GM18867 (cell line): ENCODE measurements around the gene PLCE1.
"Not testable (repeated sequence)": the region's sequence is repeated elsewhere in the genome, so short reads cannot be mapped to it uniquely, and the experiment has no call there.

ENCODE experiments used
- ATAC-seq: cut with Tn5 transposase; IDR thresholded peaks from one replicate; pipeline ENCODE4 v1.9.1; 2021; ENCODE audit warnings: mild to moderate bottlenecking, moderate library complexity; ENCODE audit not compliant: unreplicated experiment

PLCE1 gene

DNA sequence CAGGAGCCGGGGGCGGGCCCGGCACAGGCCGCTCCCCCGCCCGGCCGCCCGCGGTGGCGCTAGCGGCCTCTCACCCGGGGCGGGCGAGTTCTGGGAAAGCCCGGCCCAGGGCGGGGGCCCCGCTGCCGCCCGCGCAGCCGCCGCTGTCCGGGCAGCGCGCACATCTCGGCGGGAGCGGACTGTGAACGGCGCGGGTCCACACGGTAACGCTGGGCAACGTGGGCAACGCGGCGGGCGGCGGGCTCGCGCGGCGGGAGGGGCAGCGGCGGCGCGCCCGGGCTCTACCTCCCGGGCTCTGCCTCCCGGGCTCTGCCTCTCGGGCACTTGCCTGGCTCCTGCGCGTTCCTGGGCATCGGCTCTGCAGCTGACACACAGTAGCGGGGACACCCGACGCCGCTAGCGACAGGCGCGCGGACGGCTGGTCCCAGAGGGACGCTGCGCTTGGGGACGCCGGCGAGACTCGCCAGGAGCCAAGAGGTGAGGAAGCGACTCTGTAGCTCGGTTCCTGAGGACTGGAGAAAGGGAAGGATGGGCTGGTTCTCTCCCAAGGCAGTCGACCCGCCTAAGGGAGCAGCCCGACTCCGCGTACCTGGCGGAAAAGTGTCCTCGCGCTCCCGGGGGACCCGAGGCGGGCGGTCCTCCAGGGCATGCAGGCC lies at the start of gene PLCE1:
TSS of gene PLCE1 (plus strand) at position 150 of the 656 bp plus-strand sequence. CDS start 37,116 bp downstream, outside the sequence.
- ATAC-seq = peak; percentile 86

DNA sequence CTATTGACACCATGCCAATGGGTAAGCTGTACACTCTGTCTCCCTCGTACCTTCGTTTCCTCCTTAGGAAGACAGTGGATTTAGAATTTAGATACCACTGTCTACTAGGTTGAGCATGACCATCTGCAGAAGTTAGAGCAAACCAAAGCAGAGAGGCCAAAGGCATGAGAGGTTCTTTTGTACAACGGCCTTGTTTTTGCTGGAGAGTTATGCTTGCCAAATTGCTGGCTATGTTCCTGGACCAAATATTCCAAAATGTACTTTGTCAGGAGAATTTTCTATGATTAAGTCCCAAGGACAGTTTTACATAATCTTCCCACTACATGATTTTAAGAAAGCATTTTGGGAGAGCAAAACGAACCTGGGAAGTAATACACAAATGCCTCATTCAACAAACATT lies 47.9 kb upstream of the PLCE1 start:
- no peak for ATAC-seq

DNA sequence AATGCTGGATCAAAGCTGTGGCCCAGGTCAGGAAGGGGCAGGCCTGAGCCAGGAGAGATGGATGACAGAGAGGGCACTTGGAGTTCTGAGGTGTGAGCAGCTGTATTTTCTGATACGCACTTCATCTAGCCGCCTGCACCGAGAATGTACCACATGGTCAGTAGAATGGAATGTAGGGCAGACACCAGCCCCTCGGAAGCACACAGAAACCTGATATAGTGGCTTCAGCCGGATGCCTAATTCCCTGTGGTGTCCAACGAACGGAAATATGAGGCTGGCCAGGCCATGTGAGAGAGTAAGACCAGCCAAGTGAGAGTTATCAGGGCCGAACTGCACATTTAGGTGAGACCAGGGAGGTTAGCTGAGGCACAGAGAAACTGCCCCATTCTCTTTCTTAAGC lies 46.7 kb upstream of the PLCE1 start:
- ATAC-seq = no peak

DNA sequence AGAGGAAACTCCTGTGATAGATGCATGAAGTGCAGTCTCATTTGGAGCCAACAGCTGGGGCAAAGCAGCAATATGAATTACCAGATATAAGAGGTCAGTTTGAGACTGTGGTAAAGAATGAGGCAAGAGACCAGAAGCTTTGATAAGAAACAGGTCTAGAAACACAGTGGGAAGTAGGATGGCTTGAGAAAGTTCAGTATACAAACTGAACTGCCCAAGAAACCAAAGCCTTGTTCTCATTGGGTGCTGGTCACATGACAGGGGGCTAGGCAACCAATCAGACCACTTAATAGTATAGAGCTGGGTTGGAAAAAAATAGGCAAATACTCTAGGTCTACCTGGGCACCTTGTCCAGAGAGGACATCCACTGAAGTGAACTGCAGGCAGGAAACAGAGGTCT lies 46.2 kb upstream of the PLCE1 start:
- ATAC-seq = no peak

DNA sequence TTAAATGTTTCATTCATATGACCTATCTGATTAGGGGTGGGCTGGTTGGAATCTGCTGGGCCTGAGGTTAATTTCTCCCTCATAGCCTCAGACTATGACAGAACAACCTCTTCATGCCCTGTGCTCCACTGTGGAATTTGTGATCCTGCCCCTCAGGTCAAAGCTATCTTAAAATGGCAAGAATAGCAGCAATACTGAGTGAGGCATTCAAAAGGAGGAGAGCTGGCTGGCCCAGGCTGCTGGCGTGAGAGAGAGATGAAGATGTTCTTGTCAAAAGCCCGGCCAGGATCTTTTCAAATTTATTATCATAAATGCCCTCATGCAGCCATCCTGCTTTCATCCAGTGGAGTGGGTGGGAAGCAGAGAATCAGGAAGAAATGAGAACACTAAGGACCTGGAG lies 41.8 kb upstream of the PLCE1 start:
- ATAC-seq = no peak

DNA sequence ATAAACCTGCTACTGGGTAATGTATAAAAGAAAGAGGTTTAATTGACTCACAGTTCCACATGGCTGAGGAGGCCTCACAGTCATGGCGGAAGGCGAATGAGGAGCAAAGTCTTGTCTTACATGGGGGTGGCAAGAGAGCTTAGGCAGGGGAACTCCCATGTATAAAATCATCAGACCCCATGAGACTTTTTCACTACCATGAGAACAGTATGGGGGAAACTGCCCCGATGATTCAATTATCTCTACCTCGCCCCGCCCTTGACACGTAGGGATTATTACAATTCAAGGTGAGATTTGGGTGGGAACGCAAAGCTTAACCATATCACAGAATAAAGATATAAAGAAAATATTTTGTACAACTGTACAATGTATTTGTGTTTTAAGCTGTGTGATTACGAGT lies 39.4 kb upstream of the PLCE1 start:
- ATAC-seq = no peak

DNA sequence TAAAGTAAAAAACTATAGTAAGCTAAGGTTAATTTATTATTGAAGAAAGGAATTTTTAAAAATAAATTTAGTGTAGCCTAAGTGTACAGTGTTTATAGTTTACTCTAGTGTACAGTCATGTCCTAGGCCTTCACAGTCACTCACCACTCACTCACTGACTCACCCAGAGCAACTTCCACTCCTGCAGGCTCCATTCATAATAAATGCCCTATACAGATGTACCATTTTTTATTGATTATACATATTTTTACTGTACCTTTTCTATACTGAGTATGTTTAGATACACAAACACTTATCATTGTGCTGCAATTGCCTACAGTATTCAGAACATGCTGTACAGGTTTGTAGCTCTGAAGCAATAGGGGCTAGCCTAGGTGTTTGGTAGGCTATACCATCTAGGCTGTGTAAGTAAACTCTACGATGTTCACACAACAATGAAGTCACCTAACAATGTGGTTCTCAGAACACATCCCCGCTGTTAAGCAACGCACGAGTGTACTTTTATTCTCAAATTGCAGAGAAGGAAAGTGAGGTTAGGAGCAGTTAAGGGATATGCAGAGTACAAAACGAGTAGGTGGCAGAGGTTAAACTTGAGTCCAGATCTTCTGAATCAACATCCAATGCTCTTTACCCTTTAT lies 38.9 kb upstream of the PLCE1 start:
- ATAC-seq = no peak

DNA sequence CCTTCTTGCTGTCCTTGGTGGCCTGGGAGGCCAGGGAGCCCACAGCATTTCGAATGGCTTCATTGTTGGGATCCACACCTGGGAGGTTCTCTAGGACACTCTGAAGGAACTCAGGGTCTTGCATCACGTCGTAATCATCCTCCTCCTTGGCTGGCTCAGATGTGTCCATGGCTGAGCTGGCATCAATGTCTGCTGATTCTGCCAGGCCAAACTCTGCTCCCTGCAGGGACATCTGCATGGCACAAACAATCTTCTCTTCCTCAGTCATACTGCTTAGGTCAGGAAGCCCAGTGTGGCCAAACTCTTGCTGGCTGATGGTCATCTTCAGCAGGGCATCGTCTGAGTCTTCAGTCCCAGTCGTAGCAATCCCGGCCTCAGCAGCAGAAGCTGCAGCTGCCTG lies 34.9 kb upstream of the PLCE1 start:
- no peak for ATAC-seq

DNA sequence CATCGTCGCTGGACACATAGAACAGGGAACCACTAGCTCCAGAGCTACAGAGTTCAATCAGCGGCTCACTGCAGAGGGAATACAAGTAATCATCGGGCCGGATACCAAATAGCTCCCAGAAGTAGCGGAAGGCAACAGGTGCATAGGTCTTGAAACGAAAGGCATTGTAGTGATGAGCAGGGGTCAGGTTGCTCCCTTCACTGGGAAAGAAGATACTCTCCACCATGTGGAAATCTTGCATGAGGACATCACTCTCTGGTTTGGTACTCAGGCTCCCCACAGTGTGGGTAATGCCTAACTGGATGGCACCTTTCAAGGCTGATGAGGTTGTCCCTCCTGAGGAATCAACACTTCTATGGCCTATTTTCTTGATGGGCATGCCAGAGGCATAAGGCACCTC lies 32.7 kb upstream of the PLCE1 start:
- not testable (repeated sequence) for ATAC-seq

DNA sequence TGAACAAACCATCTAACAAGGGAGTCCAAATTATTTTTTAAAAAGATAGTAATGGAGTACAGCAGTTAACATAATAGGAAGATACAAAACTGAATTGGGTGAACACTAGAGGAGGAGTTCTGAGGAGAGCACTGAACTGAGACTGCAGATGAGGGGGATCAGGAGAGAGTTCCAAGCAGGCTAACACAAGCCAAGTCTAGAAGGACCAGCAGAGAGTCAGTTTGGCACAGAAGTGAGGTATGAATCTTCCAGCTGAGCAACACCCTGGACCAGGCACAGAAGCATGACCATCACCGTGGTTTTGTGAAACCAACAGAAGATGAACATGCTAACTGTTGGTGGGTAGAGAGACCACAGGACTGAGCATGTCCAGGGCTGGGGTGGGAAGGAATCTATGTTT lies 30.8 kb upstream of the PLCE1 start:
- ATAC-seq = no peak

DNA sequence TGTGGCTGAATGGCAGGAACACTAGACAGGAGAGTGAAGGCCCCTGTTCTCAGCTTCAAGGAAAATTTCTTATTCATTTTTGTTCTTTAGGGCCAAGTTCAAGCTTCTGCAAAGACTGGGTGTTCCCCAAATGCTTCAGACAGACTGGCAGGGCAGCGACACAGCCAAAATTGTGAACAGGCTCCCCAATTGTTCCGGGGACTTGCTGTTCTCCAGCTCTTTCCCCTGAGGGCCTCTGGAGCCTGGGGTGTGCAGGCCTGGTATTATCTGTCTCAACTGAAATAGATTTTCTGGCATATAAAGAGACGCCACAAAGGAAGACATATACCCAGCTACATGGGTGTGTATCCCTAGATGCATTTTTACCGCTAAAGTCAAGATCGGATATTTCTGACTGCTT lies 30.3 kb upstream of the PLCE1 start:
- no peak for ATAC-seq

DNA sequence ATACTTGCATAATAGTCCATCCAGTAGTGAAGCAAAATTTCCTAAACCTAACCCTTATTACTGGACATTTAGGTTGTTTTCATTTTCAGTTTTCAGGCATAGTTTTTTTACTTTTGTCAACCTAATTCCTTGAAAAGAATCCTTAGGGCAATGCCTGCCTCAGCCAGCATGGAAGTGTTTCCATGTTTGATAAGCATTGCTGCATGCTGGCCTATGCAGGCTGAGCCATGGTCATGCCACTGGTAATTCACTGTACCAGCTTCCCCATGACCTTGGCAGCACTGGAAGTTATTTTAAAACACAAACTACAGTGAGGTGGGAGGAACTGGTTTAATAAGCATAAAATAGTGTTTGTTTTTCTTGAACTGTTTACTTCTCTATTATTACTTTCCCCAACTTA lies 27.8 kb upstream of the PLCE1 start:
- no peak for ATAC-seq

DNA sequence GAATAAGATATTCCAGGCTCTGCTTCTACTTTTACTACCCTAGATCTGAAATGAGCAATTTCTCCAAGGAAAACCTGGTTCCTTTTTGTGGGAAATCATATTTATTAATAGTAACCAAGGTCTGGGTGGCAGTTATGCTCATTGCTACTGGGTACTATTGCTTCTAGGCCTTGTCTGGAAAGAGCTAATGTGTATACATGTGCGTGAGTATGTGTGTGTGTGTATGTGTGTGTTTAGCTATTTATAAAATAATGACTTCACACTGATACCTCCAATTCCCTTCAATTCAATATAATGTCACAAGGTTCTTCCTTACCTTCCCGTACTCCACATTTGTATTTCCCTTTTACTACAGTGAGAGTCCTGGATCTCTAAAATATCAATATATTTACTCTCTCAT lies 26.0 kb upstream of the PLCE1 start:
- no peak for ATAC-seq

DNA sequence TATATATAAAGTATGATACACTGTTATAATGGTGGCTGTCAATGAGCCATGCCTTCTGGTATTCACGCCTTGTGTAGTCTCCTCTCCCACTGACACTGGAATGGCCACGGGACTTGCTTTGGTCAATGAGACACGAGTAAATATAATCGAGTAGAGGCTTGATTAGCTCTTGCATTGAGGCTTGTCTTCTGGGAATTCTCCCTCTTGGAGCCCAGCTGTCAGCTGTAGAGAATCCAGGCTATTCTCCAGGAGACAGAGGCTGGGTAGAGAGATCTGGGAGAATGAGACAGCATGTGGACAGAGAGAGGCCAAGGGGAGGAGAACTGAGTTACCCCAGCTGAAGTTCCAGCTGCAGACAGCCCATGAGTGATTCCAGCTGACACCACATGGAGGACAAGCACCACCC lies 25.2 kb upstream of the PLCE1 start:
- ATAC-seq = no peak

DNA sequence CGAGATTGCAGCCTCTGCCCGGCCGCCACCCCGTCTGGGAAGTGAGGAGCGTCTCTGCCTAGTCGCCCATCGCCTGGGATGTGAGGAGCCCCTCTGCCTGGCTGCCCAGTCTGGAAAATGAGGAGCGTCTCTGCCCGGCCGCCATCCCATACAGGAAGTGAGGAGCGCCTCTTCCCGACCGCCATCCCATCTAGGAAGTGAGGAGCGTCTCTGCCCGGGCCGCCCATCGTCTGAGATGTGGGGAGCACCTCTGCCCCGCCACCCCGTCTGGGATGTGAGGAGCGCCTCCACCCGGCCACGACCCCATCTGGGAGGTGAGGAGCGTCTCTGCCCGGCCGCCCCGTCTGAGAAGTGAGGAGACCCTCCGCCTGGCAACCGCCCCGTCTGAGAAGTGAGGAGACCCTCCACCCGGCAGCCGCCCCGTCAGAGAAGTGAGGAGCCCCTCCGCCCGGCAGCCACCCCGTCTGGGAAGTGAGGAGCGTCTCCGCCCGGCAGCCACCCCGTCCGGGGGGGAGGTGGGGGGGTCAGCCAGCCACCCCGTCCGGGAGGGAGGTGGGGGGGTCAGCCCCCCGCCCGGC lies 23.2 kb upstream of the PLCE1 start:
- ATAC-seq = not testable (repeated sequence)

DNA sequence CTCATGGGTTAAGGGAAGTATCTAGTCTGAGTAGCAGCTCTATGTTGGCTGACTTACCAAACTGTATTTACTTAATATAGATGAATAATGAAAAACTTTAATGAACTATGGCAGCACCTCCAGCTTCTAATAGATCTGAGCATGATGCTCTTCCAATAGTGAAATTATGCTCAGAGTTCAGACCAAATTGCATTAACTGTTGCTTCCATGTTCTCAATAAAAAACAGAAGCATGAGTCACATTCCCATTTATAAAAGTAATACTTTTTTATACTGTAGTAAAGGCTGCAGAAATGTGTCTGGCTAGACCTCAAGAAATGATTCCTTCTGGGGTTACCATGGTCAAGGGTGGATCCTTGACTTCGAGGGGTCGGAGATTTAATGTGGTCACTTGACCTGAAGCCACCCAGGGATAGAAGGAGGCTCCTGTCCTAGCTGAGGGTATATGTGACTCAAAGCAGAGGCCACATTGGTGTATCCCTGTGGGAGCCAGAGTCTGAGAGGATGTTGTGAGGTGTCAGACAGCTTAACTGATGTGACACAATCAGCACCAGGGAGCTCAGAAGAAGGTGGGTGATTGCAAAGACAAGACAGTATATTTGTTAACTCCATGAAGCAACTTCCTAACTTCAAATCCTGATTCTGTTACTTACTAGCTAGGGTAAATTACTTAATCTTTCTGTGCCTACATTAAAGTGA lies 19.8 kb upstream of the PLCE1 start:
- no peak for ATAC-seq

DNA sequence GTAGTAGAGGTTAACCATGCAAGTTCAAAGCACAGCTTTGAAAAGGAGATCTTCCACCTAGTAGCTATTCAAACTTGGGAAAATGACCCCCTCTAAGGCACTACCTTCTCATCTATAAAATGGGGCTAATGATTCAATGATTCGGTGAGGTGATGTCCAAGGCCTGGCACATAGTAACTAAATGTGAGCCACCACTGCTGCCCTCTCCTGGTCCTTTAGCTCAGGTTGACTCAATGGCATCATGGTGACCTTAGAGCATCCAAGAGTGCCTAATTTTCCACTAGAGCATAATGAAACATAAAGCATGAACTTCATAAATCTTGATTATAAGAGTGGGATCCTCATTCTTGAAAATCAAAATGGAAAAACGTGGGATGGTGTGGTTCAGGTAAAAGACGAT lies 16.3 kb upstream of the PLCE1 start:
- ATAC-seq = no peak

DNA sequence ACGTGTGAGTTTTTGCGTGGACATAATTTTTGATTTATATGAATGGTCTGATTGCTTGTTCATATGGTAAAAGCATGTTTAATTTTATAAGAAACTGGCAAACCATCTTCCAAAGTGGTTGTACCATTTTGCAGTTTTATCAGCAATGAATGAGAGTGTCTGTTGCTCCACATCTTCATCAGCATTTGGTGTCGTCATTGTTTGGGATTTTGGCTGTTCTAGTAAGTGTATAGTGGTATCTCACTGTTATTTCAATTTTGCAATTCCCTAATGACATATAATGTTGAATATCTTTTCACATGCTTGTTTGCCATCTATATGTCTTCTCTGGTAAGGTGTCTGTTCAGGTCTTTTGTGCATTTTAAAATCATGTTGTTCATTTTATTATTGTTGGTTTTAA lies 13.2 kb upstream of the PLCE1 start:
- no peak for ATAC-seq

DNA sequence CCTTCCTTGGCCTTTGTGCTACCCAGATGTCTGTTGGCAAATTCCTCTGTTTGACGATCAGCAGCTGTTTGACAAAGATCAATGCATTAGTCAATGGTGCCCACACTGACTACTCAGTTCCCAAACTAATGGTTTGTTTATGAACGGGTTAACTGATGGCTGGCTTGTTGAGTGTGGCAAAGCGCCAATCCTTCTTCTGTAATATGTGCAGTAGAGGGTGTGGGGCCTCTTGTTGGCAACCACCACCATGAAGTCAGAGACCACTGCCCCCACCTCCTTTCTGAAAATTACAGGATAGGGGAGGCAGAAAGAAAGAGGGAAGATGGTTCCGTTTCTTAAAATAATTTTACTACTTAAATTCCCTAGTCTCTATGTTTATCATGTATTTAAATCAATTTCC lies 2.6 kb upstream of the PLCE1 start:
- no peak for ATAC-seq

DNA sequence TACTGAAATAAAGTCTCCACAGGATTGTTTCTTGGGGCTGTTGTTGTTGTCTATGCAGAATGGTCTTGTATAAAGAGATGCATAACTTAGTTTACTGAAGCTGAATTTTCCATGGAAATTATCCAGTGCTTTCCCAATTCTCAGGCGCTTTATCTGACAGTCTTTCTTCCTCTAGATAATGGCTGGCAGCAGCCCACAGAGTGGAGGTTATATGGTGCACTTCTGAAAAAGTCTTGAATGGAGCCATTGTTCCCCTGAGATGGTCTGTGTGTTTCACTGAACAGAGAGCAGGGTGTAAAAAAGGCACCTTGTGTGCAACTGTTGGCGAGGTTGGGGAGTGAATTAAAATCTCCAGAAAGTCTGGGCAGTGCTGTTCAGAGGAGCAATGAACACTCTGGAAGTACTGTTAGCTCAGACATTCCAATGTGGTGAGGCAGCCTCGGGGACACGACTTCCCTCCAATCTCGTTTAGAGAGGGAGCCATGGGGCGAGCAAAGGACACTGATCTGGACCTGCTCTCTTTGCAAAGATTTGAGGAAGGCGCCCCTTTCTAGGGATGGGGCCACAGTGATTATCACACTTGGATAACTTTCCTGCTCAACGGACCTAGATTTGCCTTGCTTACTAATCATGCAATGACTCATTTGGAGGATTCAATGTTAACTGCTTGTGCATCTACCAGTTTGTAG lies 2.0 kb upstream of the PLCE1 start:
- ATAC-seq = no peak

DNA sequence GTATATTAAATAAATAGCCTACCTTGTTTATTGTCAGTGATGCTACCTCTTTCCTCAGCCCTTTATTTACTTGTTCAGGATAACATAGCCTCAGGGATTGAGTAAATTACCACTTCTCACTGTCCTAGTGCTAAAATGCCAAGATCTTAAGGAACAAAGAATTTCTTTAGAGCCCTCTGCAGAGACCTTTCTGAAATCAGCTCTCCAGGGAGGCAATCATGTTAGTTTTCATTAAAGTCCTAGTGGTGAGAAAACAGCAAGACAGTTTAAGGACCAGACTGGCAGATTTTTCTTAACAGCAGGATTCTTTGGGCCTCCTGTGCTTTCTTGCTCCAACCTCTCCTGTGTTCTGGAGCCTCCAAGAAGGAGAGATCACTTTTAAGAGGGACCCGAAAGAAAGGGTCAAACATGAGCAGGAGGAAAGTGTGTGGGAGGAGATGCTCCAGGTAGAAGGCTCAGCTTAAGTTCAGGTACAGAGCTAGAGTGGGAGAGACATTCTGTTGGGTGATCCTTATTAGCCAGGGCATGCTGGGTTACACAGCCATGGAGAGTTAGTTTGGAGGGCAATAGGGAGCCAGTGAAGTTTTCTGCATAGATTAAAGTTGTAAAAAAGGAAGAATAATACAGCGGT lies 1.2 kb upstream of the PLCE1 start:
- ATAC-seq = no peak
